Stimulated activated CD4-positive, alpha-beta T cell treated with anti-CD3 and anti-CD28 coated beads, Interleukin-12 subunit alpha, Interleukin-12 subunit beta, amount 100 ng/mL, for 4 hours (primary cell): Measurements from ENCODE around the gene TTC39A.

Source experiments
- DNase-seq: peaks from one replicate; pipeline ENCODE4 v3.0.0-alpha.2; 2020

Gene TTC39A

GRCh38 chr1:51296383-51297357 lies 33.7 kb downstream of the TTC39A start:
- peak; percentile 73 for DNase-seq

- no peak for DNase-seq
Measured at GRCh38 chr1:51295926-51296325, 34.4 kb downstream of the TTC39A start.

GRCh38 chr1:51294566-51295184 lies 35.7 kb downstream of the TTC39A start:
- no peak for DNase-seq

- DNase-seq, result no peak
Measured at GRCh38 chr1:51293898-51294515, 36.4 kb downstream of the TTC39A start.

DNA sequence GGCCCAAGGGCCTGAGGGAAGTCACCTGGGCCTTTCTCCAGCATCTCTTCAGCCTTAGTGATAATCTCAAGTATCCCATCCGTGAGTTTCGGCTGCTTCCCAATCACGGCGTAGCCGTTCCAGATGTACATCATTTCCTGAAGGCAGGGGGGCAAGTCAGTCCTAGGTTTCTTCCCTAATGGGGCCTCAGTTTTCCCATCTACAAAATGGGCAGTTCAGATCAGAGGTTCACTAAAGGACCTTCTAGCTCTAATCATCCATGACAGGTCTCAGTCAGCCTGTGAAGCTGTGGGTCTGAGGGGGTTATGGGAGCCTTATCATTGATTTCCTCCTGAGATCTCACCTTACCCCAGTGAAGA lies 39.9 kb downstream of the TTC39A start:
- no peak for DNase-seq

DNA sequence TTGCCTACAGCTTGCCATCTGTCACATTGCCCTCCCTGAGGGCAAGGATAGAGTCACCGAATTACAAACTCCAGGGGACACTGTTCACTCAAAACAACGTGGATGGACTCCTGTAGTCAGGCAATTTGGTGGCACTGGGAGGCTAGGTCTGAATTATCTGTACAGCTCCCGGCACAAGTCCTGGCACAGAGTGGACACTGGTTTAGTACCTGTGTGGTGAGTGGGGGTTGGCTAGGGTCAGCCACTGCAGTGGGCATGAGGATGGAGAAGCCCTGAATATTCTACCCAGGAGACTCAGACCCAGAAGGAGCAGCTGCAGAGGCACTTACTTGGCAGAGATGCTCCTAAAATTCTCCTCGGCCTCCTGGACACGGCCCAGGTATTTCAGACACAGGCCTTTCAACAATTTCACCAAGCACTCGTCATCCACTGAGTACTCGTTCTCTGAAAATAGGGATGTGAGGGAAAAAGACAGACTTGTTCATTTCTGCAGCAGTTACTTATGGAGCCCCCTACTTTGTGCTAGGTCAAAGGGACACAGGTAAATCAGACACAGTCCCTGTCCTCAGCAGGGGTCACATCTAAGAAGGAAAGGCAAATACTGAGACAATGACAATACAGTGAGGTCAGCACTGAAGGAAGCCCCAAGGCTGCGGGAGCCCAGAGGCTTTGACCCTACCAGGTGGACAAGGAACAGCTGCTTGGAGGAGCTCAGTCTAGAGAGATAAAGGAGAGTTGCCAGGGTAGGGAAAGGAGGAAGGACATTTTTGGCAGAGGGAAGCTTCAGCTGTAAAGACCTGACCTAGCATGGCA lies 40.5 kb downstream of the TTC39A start:
- no peak for DNase-seq

DNA sequence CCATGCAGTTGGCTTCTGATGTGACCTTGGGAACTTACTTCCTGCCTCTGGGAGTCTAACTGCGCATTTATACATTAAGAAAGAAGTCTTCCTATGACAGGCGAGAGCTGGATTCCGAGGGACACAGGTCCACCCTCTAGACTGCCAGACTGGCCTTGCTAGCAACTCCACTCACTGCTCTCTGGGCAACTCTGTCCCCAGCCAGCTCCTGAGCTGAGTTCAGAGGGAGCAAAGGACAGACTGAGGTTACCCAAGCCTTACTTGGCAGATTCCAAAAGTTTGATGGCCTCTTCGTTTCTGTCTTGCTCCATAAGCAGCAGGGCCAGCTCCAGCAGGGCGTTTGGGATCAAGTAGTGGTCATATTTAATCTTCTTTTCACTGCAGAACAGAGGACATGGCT lies 41.8 kb downstream of the TTC39A start:
- DNase-seq, result no peak

GRCh38 chr1:51287966-51288365 lies 42.4 kb downstream of the TTC39A start:
- DNase-seq, result no peak

- DNase-seq, result no peak
Measured at GRCh38 chr1:51285055-51285454, 45.3 kb downstream of the TTC39A start.

DNA sequence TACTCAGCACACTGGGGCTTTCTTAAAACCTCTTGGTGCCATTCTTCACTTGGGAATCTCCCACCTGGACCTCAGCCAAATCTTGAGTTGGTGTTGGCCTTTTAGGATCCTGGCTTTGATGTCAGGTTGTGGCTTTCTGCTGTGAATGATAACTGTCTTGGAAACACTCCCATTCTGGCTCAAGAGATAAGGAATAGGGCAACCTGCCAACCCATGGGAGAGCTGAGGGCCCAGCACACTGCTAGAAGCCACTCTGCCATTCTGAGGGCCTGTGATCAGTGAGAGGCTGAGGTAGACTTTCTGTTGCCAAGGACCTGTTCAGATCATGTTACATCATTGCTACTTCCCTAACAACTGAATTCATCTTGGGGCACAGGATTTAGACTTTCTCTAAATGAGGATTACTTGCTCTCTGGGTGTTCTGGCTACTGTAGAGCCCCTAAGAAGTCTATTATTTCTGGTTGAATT lies 45.8 kb downstream of the TTC39A start:
- DNase-seq, result no peak

- DNase-seq, result no peak
Measured at GRCh38 chr1:51283979-51284378, 46.4 kb downstream of the TTC39A start.

- DNase-seq, result no peak
Measured at GRCh38 chr1:51282605-51283004, 47.8 kb downstream of the TTC39A start.

DNA sequence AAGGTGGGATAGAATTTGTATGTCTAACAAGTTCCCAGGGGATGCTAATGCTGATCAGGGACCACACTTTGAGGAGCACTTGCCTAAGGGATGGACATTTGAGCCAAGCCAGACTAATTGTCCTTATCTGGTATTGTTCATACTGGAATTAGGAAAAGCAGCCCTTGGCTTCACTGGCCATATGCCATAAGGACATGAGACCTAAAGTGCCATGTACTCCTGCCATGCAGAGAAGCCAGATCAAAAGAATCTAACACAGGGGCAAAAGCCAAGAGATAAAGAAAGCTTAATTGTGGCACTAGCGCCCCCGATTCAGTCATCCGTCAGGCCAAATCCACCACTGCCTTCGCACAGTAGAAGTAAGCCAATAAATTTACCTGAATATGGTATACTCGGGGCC lies 48.6 kb downstream of the TTC39A start:
- no peak for DNase-seq

- DNase-seq, result no peak
Measured at GRCh38 chr1:51280321-51280978, 49.9 kb downstream of the TTC39A start.

DNA sequence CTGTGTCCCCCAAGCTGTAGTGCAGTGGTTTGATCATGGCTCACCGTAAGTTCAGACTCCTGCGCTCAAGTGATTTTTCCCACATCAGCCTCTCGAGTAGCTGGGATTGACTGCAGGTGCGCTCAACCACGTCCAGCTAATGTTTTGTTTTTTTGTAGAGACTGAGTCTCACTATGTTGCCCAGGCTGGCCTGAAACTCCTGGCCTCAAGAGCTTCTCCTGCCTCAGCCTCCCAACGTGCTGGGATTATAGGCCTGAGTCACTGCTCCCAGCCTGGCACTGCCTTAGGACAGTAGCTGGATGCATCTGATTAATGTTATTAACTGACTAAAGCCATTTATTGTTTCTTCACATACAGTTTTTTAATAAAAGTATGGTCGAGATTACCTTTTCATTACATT lies 54.1 kb downstream of the TTC39A start:
- no peak for DNase-seq

DNA sequence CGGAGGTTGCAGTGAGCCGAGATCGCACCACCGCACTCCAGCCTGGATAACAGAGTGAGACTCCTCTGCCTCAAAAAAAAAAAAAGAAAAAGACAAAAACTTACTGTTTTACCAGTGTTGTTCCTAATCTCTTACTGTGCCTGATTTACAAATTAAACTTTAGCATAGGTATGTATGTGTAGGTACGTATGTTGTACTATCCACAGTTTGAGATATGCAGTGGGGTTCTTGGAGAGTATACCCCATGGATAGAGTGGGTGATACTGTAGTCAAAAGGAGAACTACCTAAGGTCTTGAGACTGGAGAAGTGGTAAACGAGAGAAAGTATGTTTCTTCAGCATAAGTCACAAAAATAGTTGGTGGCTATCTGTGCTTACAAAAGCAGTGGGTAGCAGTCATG lies 55.7 kb downstream of the TTC39A start:
- no peak for DNase-seq

GRCh38 chr1:51272916-51273315 lies 57.4 kb downstream of the TTC39A start:
- DNase-seq, result no peak

DNA sequence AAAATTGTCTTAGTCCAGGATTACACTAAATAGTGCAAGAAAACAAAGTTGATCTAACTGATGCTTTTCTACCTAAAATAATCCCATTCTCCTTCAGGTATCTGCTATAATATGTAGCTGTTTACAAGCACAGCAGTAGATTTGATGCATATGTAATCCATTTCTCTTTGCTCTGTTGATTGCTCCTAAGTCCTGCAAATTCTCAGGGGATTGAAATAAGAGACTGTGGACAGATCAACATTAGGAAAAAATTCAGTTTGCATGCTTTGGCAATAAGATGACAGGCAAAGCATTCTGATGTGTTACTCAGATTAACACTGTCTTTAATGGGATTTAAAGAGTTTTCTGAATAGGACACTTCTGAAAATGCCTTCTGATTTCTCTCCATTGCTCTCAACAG lies 59.6 kb downstream of the TTC39A start:
- DNase-seq, result no peak

GRCh38 chr1:51268634-51269033 lies 61.7 kb downstream of the TTC39A start:
- DNase-seq, result no peak

DNA sequence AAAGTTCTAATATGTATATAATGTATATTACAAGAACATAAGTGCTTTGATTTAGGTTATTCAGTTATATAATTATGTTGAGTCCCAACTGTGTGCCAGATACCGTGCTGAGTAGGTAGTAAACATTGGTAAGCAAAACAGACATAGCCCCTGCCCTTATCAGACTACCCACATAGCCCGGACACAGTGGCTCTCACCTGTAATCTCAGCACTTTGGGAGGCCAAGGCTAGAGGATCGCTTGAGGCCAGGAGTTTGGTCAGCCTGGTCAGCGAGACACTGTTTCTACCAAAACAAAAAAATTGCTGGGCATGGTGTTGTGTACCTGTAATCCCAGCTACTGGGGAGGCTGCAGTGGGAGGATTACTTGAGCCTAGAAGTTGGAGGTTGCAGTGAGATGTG lies 63.6 kb downstream of the TTC39A start:
- no peak for DNase-seq

- no peak for DNase-seq
Measured at GRCh38 chr1:51266181-51266580, 64.2 kb downstream of the TTC39A start.

GRCh38 chr1:51265618-51266017 lies 64.7 kb downstream of the TTC39A start:
- DNase-seq, result no peak
